Stimulated activated CD8-positive, alpha-beta memory T cell treated with anti-CD3 and anti-CD28 coated beads, Interleukin-15, amount 100 ng/mL, for 24 hours (primary cell): ENCODE measurements around the gene ADAMTS9.

Experiments
- DNase-seq: peaks from one replicate; pipeline ENCODE4 v3.0.0-alpha.2; 2020; ENCODE audit warnings: low read depth

Gene ADAMTS9

GRCh38 chr3:64651741-64652241 lies 36.0 kb downstream of the ADAMTS9 start:
- DNase-seq, result no peak

GRCh38 chr3:64651303-64651702 lies 36.5 kb downstream of the ADAMTS9 start:
- DNase-seq, result no peak

- DNase-seq, result no peak
Observed at GRCh38 chr3:64650715-64651114, 37.1 kb downstream of the ADAMTS9 start.

DNA sequence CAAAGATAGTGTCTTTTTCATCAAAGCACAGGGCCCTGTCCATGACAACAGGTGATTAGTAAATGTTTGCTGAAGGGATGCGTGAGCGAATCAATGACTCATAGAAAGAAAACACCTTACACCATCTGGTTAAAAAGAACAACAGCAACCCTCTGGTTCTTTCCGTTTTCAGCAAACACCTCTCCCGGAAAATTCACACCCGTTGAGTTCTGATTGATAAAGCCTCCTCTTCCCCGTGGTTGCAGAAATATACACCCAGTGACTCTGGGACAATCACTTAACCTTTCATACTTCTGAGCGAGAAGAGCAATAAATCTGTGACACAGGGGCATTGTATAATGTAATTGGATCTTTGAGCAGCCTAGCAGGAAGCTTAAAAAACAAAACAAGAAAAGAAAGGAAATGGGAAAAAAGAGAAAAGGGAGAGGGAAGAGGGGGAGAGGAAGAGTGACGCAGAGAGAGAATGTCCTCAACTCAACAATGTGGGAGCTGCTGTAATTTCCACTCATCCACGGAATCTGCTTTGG lies 37.6 kb downstream of the ADAMTS9 start:
- DNase-seq, result no peak

DNA sequence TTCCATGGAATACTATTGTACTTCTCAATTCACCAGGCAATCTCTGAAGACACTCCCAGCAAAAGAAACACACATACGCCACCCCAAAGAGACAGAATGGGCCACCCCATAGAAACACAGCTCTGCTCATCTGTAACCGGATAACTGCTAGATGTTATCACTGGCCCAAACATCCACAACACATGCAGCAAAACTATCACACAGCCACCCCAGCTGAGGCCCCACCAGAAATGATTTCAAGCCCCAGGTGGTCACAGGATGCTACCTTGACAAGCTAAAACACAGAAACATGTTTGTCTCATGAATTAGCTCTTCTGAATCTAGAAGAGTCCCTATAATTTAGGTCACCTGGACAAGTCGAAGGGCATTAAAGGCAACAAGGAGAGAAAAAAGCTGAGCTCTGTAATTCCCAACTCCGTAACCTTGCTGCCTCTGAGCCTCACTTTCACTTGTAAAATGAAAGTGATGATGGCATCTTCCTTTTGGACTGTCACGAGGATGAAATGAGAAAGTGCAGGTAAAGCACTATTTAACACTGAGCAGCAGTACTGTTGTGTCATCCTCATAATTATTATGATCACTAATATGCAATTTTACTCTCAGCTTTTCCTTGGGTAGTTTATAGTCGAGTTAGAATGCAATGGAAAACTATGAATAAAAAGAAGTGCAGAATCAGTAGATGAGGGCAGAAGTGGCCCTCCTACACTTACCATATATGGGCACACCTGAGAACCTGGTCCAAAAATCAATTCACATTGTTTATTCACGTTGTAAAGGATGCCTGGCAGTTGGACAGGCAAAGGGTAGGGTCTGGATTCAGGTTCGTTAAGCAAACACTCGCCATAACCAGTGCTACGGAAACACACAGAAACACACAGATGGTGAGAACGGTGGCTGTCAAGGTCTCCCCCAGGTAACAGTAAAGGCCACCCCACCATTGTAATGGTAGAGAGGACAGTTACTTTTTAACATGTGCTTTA lies 38.6 kb downstream of the ADAMTS9 start:
- no peak for DNase-seq

GRCh38 chr3:64647825-64648224 lies 40.0 kb downstream of the ADAMTS9 start:
- DNase-seq, result no peak

DNA sequence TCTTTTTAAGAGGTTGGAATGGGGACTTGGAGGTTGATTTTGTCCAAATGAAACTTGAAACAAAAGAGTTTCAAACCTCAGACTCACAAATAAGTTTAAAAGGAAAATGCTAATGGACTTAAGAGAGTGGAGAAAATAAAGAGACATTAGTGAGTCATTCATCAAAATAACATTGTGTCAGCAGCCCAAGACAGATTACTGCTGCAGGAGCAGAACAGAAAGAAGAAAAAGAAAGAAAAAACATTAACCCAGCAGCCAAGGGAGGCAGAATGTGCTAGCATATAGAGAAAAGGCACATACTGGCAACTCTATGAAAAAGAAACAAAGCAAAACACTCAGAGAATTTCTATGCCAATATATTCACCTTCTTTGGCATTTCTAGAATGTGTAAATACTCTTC lies 42.6 kb downstream of the ADAMTS9 start:
- no peak for DNase-seq

DNA sequence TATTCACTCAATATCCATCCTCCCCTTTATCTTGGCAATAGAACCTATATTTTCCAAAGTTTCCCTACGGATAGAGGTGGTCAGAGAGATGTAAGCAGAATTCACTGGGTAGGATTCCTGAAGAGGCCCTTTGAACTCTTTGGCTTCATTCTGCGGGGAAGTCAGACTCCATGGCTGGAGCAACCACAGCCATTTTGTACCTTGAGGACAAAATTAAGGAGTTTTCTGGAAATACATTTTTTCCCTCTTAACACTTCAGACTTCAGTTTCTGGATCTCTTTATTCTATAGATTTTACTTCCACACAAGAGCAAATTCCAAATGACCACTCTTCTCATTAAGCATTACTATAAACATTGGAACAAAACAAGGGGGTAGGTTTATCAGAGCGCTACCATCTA lies 43.3 kb downstream of the ADAMTS9 start:
- DNase-seq, result no peak

GRCh38 chr3:64642327-64643151 lies 45.3 kb downstream of the ADAMTS9 start:
- DNase-seq, result no peak

GRCh38 chr3:64638981-64639481 lies 48.8 kb downstream of the ADAMTS9 start:
- no peak for DNase-seq

DNA sequence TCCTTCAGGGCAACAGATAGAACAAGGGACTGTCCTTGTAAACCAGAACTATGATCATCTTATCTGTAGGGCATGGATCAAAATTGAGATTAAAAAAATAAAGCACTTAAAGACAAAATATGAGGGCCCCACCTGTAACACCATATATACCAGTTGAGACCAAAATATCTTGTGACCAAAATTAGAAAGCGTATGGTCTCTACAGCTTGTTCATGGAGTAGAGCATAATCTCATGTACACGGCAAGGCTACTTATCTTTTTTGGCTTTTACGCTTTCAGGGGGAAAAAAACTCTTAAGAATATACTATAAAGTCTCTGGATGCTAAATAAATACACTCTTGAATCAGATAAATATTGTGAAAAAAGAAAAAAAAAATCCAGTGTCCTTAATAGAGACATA lies 49.3 kb downstream of the ADAMTS9 start:
- DNase-seq, result no peak

DNA sequence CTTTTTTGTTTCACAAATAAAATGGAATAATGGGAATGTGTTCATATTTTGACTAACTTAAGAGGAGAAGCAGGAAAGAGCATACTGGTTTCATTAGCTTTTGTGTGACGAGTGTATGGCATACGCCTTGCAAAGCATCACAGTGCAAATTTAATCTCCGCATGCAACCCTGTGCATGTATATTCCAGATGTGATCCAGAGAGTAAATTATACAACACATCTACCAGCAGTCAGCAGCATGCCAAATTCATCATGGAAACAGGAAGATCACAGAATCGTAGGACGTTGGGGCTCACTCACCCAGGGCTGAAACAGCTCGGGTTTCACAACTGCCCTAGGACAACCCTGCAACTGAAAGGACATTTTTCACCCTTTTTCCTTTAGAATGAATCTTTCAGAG lies 53.4 kb downstream of the ADAMTS9 start:
- DNase-seq, result no peak

- no peak for DNase-seq
Observed at GRCh38 chr3:64631951-64632350, 55.8 kb downstream of the ADAMTS9 start.

- DNase-seq, result no peak
Observed at GRCh38 chr3:64627471-64628321, 60.1 kb downstream of the ADAMTS9 start.

- no peak for DNase-seq
Observed at GRCh38 chr3:64627042-64627441, 60.8 kb downstream of the ADAMTS9 start.

GRCh38 chr3:64625381-64625780 lies 62.4 kb downstream of the ADAMTS9 start:
- DNase-seq, result no peak

- DNase-seq, result no peak
Observed at GRCh38 chr3:64623125-64623524, 64.7 kb downstream of the ADAMTS9 start.

DNA sequence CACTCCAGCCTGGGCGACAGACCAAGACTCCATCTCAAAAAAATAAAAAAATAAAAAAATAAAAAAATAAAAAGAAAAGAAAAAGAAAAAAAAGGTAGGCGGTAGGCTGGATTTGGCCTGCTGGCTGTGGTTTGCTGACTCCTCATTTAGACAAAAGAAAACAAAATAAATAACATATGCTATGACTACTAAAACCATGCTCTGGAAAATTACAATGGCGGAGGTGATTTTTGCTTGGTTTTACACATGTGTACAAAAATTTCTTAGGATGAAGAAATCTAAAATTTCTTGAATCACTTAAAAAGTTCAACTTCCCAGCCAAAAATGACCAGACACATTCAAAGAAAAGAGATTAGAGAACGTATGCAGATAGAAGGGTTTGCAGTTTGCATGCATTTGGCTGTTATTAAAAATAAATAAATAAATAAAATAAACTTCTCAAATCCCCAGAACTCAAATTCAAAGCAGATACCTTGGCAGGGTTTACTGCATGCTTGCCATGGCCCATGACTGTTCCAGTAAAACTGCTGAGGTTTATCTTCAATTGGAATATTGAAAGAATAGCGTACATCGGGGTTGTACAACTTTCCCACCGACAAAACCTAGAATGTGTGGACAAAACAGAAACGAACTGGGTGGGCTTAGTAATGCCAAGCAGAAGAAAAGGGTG lies 65.9 kb downstream of the ADAMTS9 start:
- DNase-seq, result no peak

GRCh38 chr3:64621275-64621674 lies 66.5 kb downstream of the ADAMTS9 start:
- no peak for DNase-seq

DNA sequence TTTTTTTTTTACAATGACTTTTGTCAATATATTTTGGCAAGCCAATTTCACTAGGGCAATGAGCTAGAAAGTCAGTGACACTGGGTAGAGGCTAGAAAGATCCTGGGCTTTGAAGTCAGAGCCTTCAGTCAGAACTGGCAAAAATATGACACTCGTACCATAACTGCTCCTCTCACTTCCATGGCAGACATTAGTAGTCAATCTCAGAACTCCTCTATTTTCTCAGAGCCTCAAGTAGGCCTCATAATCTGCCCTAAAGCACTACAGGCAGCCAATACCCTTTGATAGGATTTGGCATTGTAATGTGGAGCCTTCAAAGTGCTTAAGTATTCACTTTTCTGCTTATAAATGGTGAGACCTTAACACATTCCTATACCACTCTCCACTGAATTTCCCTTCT lies 67.8 kb downstream of the ADAMTS9 start:
- DNase-seq, result no peak

DNA sequence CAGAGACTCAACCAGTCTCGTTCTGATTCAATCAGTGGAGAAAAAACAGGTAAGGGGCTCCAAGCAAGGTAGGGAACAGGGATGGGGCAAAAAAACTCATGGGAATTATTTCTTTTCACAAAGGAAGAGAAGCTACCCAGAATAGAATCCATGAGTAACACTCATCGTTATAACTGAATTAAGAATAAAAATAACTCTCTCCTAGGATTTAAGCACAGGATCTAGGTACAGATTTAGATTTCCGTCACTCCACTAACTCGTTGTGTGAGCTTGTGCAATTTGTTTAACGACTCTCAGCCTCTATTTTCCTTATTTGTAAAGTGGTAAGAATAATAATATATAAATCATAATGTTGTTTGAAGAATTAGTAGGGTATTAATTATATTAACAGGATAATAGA lies 68.6 kb downstream of the ADAMTS9 start:
- no peak for DNase-seq
